HEK293T (cell line): ENCODE results near the gene MAPK1.

ENCODE experiments used
- ARNT ChIP-seq: fragments of 450-650 bp; IDR thresholded peaks from 2 replicates; pipeline ENCODE4 v1.6.1; 2017; ENCODE audit warnings: mild to moderate bottlenecking
- BHLHE40 ChIP-seq: fragments of 450-650 bp; IDR thresholded peaks from 2 replicates; pipeline ENCODE4 v1.6.1; 2016; ENCODE audit warnings: mild to moderate bottlenecking, moderate library complexity, borderline replicate concordance
- CTBP1 ChIP-seq: fragments of 450-650 bp; IDR thresholded peaks from 2 replicates; pipeline ENCODE4 v1.6.1; 2016; ENCODE audit warnings: borderline replicate concordance
- ELF4 ChIP-seq: fragments of 450-650 bp; IDR thresholded peaks from 2 replicates; pipeline ENCODE4 v1.6.1; 2017; ENCODE audit warnings: antibody characterized with exemption
- FOXA1 ChIP-seq: fragments of 450-650 bp; IDR thresholded peaks from 2 replicates; pipeline ENCODE4 v1.6.1; 2016; ENCODE audit warnings: mild to moderate bottlenecking
- FOXM1 ChIP-seq: fragments of 450-650 bp; IDR thresholded peaks from 2 replicates; pipeline ENCODE4 v1.6.1; 2017; ENCODE audit warnings: mild to moderate bottlenecking, borderline replicate concordance
- HDGF ChIP-seq: fragments of 450-650 bp; IDR thresholded peaks from 2 replicates; pipeline ENCODE4 v1.6.1; 2017; ENCODE audit warnings: antibody characterized with exemption, borderline replicate concordance
- L3MBTL2 ChIP-seq: fragments of 450-650 bp; conservative IDR thresholded peaks from 2 replicates; pipeline ENCODE4 v1.6.1; 2016; ENCODE audit warnings: mild to moderate bottlenecking
- NFRKB ChIP-seq: fragments of 450-650 bp; IDR thresholded peaks from 2 replicates; pipeline ENCODE4 v1.6.1; 2016; ENCODE audit warnings: mild to moderate bottlenecking, moderate library complexity
- SP1 ChIP-seq: fragments of 450-650 bp; IDR thresholded peaks from 2 replicates; pipeline ENCODE4 v1.6.1; 2017
- SUZ12 ChIP-seq: fragments of 450-650 bp; IDR thresholded peaks from 2 replicates; pipeline ENCODE4 v1.6.1; 2016; ENCODE audit warnings: mild to moderate bottlenecking
- TARDBP ChIP-seq: fragments of 450-650 bp; IDR thresholded peaks from 2 replicates; pipeline ENCODE4 v1.6.1; 2016
- TF ChIP-seq, protein P1 (sequence below): fragments of 450-650 bp; IDR thresholded peaks from 2 replicates; pipeline ENCODE4 v1.6.1; 2016

DNA sequence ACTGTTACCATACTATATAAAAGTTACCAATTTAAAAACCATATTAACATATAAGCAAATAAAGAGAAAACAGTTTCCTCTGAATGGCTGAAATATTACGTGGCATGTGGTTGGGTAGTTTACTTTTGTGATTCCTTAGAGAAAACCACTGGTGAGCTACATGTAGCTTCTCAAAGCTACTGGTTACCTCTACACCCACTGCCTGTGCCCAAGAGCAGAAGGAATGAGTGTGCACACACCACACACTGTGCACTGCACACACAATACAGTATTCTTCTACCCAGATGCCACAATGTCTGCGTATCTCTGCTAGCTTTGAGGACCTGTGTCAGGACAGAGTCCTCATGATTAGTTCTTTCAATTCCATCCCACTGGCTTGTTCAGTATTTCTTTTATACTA, 106.4 kb downstream of the MAPK1 start:
- TF ChIP-seq SP1 (no peak), CTBP1 (no peak), HDGF (no peak), ELF4 (no peak), NFRKB (no peak), L3MBTL2 (no peak), FOXA1 (no peak), FOXM1 (no peak), BHLHE40 (no peak), ARNT (no peak), TARDBP (no peak), SUZ12 (no peak)
- TF ChIP-seq, protein P1, sequence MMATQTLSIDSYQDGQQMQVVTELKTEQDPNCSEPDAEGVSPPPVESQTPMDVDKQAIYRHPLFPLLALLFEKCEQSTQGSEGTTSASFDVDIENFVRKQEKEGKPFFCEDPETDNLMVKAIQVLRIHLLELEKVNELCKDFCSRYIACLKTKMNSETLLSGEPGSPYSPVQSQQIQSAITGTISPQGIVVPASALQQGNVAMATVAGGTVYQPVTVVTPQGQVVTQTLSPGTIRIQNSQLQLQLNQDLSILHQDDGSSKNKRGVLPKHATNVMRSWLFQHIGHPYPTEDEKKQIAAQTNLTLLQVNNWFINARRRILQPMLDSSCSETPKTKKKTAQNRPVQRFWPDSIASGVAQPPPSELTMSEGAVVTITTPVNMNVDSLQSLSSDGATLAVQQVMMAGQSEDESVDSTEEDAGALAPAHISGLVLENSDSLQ: no peak
